Psoas muscle (tissue), 8 donors: ENCODE results near the gene ARL15. TPM values are rescaled to one million over a fixed set of nuclear protein-coding genes. Genes with fewer than 3 reads are reported as not detected.

Source experiments
- ATAC-seq, 4 donors: fragments of 200-7000 bp; cut with Tn5 transposase; one replicate each; pipeline ENCODE4 v1.9.1; 2020; ENCODE audit warnings: moderate library complexity in 3 of 4, mild to moderate bottlenecking in 2 of 4
- DNase-seq, 2 donors: peaks; one replicate each; pipeline ENCODE4 v3.0.0-alpha.2; 2020
- H3K27ac ChIP-seq: fragments of 200-600 bp; one replicate; pipeline ENCODE4 v1.8.0; 2022
- H3K27me3 ChIP-seq, 3 donors: fragments of 200-600 bp in 1 of 3; one replicate each; pipeline versions ENCODE4 v1.6.1 to v1.8.0; 2013 to 2022; ENCODE audit warnings: low read length in 2 of 3, mild to moderate bottlenecking in 2 of 3, moderate library complexity in 1 of 3; ENCODE audit not compliant: insufficient read depth in 3 of 3
- H3K36me3 ChIP-seq, 2 donors: fragments of 200-600 bp in 1 of 2; one replicate each; pipeline versions ENCODE4 v1.6.1 to v1.8.0; 2013 to 2022; ENCODE audit warnings: low read depth in 1 of 2, mild to moderate bottlenecking in 1 of 2, moderate library complexity in 1 of 2; ENCODE audit not compliant: insufficient read depth in 1 of 2
- H3K4me1 ChIP-seq: fragments of 200-600 bp; one replicate; pipeline ENCODE4 v1.8.0; 2022
- H3K4me3 ChIP-seq: fragments of 200-600 bp; one replicate; pipeline ENCODE4 v1.8.0; 2022; ENCODE audit warnings: mild to moderate bottlenecking
- H3K9me3 ChIP-seq: fragments of 200-600 bp; one replicate; pipeline ENCODE4 v1.8.0; 2022
- WGBS, 3 donors: extraction: QIAGEN DNeasy Blood & Tissue Kit; methylation state at CpG; one replicate each; pipeline versions ENCODE4 v1.1.6 to v1.1.7; 2013; 5-methylcytosine and 5-hydroxymethylcytosine counted together
- intact Hi-C, 2 donors: fragments of 100-400 bp; cut with DNase I; formaldehyde crosslinking; loops; one replicate each; pipeline versions ENCODE4 v1.11.0 to v1.14.2; 2022
- polyA plus RNA-seq, 3 donors: library from polyadenylated mRNA; stranded (reverse); fragments of 200-250 nt; gene quantifications; one replicate each; pipeline ENCODE4 v1.2.3, GENCODE V29; 2013
- total RNA-seq, 4 donors: library from RNA; stranded (reverse); fragmentation: NEBNext Ultra II Directional in 2 of 4; extraction: Animal tissue kit (Norgen Biotek cat#: 25700) in 2 of 4; gene quantifications; one replicate each; pipeline versions ENCODE4 v1.2.1 to v1.2.4, GENCODE V29; 2021 to 2023
- TF ChIP-seq, protein P1 (sequence below): fragments of 200-600 bp; IDR thresholded peaks from one replicate; pipeline ENCODE4 v1.8.0; 2022; ENCODE audit warnings: antibody characterized with exemption
- donor health status: healthy with polysubstance abuse.
- donor health status: DM: no; HTN: no; CAD: no; lungs with moderate emphysema.
- donor health status: Bipolar disorder and iron deficiency.
- donor health status: healthy.
- donor health status: DM: yes; HTN: yes; CAD: no.
- donor health status: DM: no; HTN: no; CAD: no.
- donor health status: DM: no; HTN: no; CAD: no.
- donor health status: DM: yes; HTN: yes; CAD: no.

Gene ARL15
- total and polyA plus RNA-seq, 7 donors = 2.5 to 8.9 (median 4.6) TPM

DNA sequence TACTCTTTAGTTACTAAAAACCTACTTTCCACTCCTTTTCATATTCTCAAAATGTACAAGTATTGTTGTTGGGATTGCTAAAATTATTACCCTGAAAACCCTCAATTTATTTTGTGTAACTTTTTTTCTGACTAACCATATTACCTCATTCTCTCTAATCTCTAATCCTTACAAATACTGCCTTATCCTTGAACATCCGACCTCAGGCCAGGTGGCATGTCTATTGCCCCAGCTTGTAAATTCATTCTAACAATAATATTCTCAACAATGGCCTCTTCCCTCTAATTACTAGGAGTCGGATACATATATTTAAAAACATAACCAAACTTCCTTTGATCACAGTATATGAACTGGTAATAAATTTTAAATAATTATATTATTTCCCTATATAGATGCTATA, 25.8 kb downstream of the ARL15 start:
- peaks cover 8% of the 10 kb centered on the region for H3K9me3 ChIP-seq
- DNase-seq (no peak), ATAC-seq (no peak)
- H3K27me3 ChIP-seq = no peaks in the 10 kb centered on the region
- no peak overlapping the region for H3K27ac ChIP-seq
- no peak overlapping the region for H3K4me3 ChIP-seq
- TF ChIP-seq, protein P1, sequence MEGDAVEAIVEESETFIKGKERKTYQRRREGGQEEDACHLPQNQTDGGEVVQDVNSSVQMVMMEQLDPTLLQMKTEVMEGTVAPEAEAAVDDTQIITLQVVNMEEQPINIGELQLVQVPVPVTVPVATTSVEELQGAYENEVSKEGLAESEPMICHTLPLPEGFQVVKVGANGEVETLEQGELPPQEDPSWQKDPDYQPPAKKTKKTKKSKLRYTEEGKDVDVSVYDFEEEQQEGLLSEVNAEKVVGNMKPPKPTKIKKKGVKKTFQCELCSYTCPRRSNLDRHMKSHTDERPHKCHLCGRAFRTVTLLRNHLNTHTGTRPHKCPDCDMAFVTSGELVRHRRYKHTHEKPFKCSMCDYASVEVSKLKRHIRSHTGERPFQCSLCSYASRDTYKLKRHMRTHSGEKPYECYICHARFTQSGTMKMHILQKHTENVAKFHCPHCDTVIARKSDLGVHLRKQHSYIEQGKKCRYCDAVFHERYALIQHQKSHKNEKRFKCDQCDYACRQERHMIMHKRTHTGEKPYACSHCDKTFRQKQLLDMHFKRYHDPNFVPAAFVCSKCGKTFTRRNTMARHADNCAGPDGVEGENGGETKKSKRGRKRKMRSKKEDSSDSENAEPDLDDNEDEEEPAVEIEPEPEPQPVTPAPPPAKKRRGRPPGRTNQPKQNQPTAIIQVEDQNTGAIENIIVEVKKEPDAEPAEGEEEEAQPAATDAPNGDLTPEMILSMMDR = no peak
- no peaks in the 10 kb centered on the region for H3K4me1 ChIP-seq
- WGBS, 3 donors = 78 to 80% (median 78%) methylated on average over 2 of the region's 2 CpGs
- H3K36me3 ChIP-seq = no peaks in the 10 kb centered on the region
- intact Hi-C loops = no loop called here

- Histone ChIP-seq H3K4me3 (no peak overlapping the region), H3K4me1 (no peaks in the 10 kb centered on the region), H3K27me3 (no peaks in the 10 kb centered on the region), H3K36me3 (no peaks in the 10 kb centered on the region), H3K27ac (no peak overlapping the region), H3K9me3 (peaks cover 4% of the 10 kb centered on the region)
- DNase-seq (no peak), ATAC-seq (no peak)
- TF ChIP-seq, protein P1 = no peak
- 73 to 87% (median 77%) methylated on average over 3 of the region's 3 CpGs for WGBS, 3 donors
- intact Hi-C loops = no loop called here
Observed at GRCh38 chr5:54282876-54283275, 27.5 kb downstream of the ARL15 start.

- no peaks in the 10 kb centered on the region for H3K27me3 ChIP-seq
- no peak overlapping the region for H3K27ac ChIP-seq
- H3K4me1 ChIP-seq = no peaks in the 10 kb centered on the region
- TF ChIP-seq, protein P1 = no peak
- 86 to 89% (median 86%) methylated on average over 3 of the region's 3 CpGs for WGBS, 3 donors
- no peak overlapping the region for H3K4me3 ChIP-seq
- no peaks in the 10 kb centered on the region for H3K36me3 ChIP-seq
- peaks cover 3% of the 10 kb centered on the region for H3K9me3 ChIP-seq
- no peak for DNase-seq
- intact Hi-C loops = no loop called here
- ATAC-seq = no peak
Observed at GRCh38 chr5:54281960-54282692, 28.2 kb downstream of the ARL15 start.

GRCh38 chr5:54279960-54280359, 30.4 kb downstream of the ARL15 start:
- Histone ChIP-seq H3K27ac (no peak overlapping the region), H3K4me1 (no peaks in the 10 kb centered on the region), H3K4me3 (no peak overlapping the region), H3K36me3 (no peaks in the 10 kb centered on the region), H3K27me3 (no peaks in the 10 kb centered on the region), H3K9me3 (peaks cover 3% of the 10 kb centered on the region)
- intact Hi-C loops = no loop called here
- DNase-seq = no peak
- 61 to 98% (median 98%) methylated on average over 3 of the region's 3 CpGs for WGBS, 3 donors
- TF ChIP-seq, protein P1 = no peak
- no peak for ATAC-seq
